ENCODE data around the gene MVB12A. TPM values are rescaled to one million over a fixed set of nuclear protein-coding genes. Genes with fewer than 3 reads are reported as not detected.

Gene MVB12A
- total RNA-seq, 3 donors from 2014 or later (not counting 1 experiment from before 2014, with no cell fraction given), result 28.4 to 30.1 (median 29.4) TPM

GRCh38 chr19:17457616-17458015 is 37.8 kb downstream of the MVB12A start:
- DNase-seq, result no peak
- Histone ChIP-seq H3K36me3 (ENCODE audit: control insufficient read depth, insufficient read depth, low read length) (no peaks in the 10 kb centered on the region), H3K4me3 (ENCODE audit: low read length) (no peak overlapping the region), H3K27ac (ENCODE audit: low read length) (no peak overlapping the region), H3K4me1 (ENCODE audit: control insufficient read depth, insufficient read depth, low read length) (peaks cover 6% of the 10 kb centered on the region), H3K27me3 (ENCODE audit: control insufficient read depth, insufficient read depth, low read length) (peaks cover 9% of the 10 kb centered on the region), H3K9me3 (ENCODE audit: control insufficient read depth, insufficient read depth, low read length) (no peaks in the 10 kb centered on the region)
- TF ChIP-seq CTCF (IDR thresholded peaks at IDR 0.05), result no peak
- intact Hi-C loops (cut with micrococcal nuclease), result no loop called here
- Mint-ChIP-seq H3K27me3 (ENCODE audit: low read depth in 2 of 2) (peaks cover 7 to 26% of the 10 kb centered on the region in 2 donors), H3K4me1 (no peaks in the 10 kb centered on the region), H3K9me3 (no peaks in the 10 kb centered on the region), H3K36me3 (no peaks in the 10 kb centered on the region), H3K4me3 (no peak overlapping the region), H3K27ac (no peak overlapping the region)
- ATAC-seq, result no peak
- WGBS (ENCODE audit: insufficient coverage), result 89% methylated on average over 6 of the region's 6 CpGs

- intact Hi-C loops (cut with micrococcal nuclease), result no loop called here
- Mint-ChIP-seq H3K9me3 (no peaks in the 10 kb centered on the region), H3K27me3 (ENCODE audit: low read depth in 2 of 2) (peaks cover 7 to 22% of the 10 kb centered on the region in 2 donors), H3K4me1 (no peaks in the 10 kb centered on the region), H3K4me3 (no peak overlapping the region), H3K36me3 (no peaks in the 10 kb centered on the region), H3K27ac (no peak overlapping the region)
- Histone ChIP-seq H3K9me3 (ENCODE audit: control insufficient read depth, insufficient read depth, low read length) (no peaks in the 10 kb centered on the region), H3K4me1 (ENCODE audit: control insufficient read depth, insufficient read depth, low read length) (no peaks in the 10 kb centered on the region), H3K36me3 (ENCODE audit: control insufficient read depth, insufficient read depth, low read length) (no peaks in the 10 kb centered on the region), H3K4me3 (ENCODE audit: low read length) (no peak overlapping the region), H3K27me3 (ENCODE audit: control insufficient read depth, insufficient read depth, low read length) (peaks cover 9% of the 10 kb centered on the region), H3K27ac (ENCODE audit: low read length) (no peak overlapping the region)
- 89% methylated on average over 3 of the region's 3 CpGs for WGBS (ENCODE audit: insufficient coverage)
- no peak for DNase-seq
- ATAC-seq, result no peak
- TF ChIP-seq CTCF (IDR thresholded peaks at IDR 0.05), result no peak
These were observed 39.1 kb downstream of the MVB12A start for GRCh38 chr19:17458970-17459369.

GRCh38 chr19:17460372-17461230 is 40.8 kb downstream of the MVB12A start, which contains the start of gene NXNL1:
TSS of gene NXNL1 (minus strand) at chr19:17460926. CDS start at chr19:17460869, 57 bp downstream.
- H3K4me3 Mint-ChIP-seq, result no peak within 1 kb of the TSS
- no peak within 1 kb of the TSS for H3K27ac Mint-ChIP-seq
- peaks cover 2% of the 10 kb centered on the region for H3K27me3 ChIP-seq (ENCODE audit: control insufficient read depth, insufficient read depth, low read length)
- WGBS (ENCODE audit: insufficient coverage), result 90% methylated on average over 26 of the region's 26 CpGs
- no peaks in the 10 kb centered on the region for H3K9me3 Mint-ChIP-seq
- H3K27me3 Mint-ChIP-seq (ENCODE audit: low read depth in 2 of 2), result peaks cover 7 to 16% of the 10 kb centered on the region in 2 donors
- TF ChIP-seq CTCF (IDR thresholded peaks at IDR 0.05), result no peak
- DNase-seq, result no peak
- no peak within 1 kb of the TSS for H3K27ac ChIP-seq (ENCODE audit: low read length)
- H3K4me1 ChIP-seq (ENCODE audit: control insufficient read depth, insufficient read depth, low read length), result no peaks in the 10 kb centered on the region
- ATAC-seq, result no peak
- H3K36me3 ChIP-seq (ENCODE audit: control insufficient read depth, insufficient read depth, low read length), result no peaks in the 10 kb centered on the region
- no peaks in the 10 kb centered on the region for H3K9me3 ChIP-seq (ENCODE audit: control insufficient read depth, insufficient read depth, low read length)
- H3K4me1 Mint-ChIP-seq, result no peaks in the 10 kb centered on the region
- intact Hi-C loops (cut with micrococcal nuclease), result no loop called here
- H3K4me3 ChIP-seq (ENCODE audit: low read length), result no peak within 1 kb of the TSS
- no peaks in the 10 kb centered on the region for H3K36me3 Mint-ChIP-seq
